A673 (cell line): Measurements from ENCODE around the gene AREL1.

Experiments
- CTCF ChIP-seq: fragments of 300-800, 200-600 bp; sonication (generic); conservative IDR thresholded peaks from 2 replicates; pipeline ENCODE4 v1.5.1; 2017; ENCODE audit warnings: low read depth, mild to moderate bottlenecking, antibody characterized with exemption, low read length, moderate library complexity, mixed read lengths
- EZH2 ChIP-seq: fragments of 200-600 bp; sonication (generic); IDR thresholded peaks from 2 replicates; pipeline ENCODE4 v1.6.1; 2017; ENCODE audit warnings: borderline replicate concordance, low read depth, mild to moderate bottlenecking, mixed read lengths, antibody characterized with exemption, low read length; ENCODE audit not compliant: poor library complexity, severe bottlenecking

- TF ChIP-seq CTCF (no peak), EZH2 (no peak)
Measured at GRCh38 chr14:74655599-74656395, 57.1 kb downstream of the AREL1 start.
